ENCODE results near the gene RPL18A.

RPL18A gene

DNA sequence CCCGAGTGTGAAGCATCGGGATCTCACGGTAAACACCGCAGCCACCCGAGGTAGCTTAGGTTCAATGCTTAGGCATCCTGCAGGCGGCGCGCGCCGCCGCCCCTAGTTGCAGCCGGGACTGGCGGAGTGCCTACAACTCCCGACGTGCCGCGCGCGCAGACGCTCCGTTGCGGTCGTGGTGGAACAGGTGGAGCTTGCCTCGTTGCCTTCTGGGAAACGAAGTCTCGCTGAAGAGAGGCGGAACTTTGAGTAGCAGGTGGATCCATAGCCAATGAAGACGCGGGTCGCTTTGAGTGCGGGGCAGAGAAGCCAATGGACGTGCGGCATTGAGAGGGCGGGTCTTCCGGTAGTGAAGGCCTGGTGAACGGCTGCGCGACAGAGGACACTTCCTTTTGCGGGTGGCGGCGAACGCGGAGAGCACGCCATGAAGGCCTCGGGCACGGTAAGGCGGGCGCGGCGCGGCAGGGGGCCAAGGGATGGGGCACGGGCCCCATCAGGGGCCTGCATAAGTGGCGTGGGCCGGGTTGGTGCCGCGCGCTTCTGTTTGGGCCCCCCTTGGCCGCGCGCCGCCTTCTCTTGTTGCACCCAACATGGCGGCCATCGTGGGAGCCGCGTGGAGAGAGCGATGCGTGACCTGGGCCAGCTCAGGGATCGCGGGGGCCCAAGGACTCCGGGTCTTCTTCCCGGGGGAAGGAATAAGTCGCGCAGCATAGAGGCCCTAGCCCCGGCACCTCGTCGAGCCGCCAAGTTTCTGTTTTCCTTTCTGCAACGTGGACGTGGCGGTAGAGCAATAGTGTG is at the start of gene RPL18A:
RPL18A (plus strand) TSS at position 378 of the 798 bp plus-strand sequence; CDS start at position 425, 47 bp downstream.
- Histone ChIP-seq H3K9ac (ENCODE audit: low read length) (peak within 1 kb of the TSS; percentile 99), H3K27me3 (replicated peaks; ENCODE audit: control insufficient read depth, insufficient read depth, low read length) (no peaks in the 10 kb centered on the region), H3K9me3 (ENCODE audit: control insufficient read depth, low read length) (no peaks in the 10 kb centered on the region), H3K4me3 (ENCODE audit: low read length) (peak within 1 kb of the TSS; percentile 95), H3K36me3 (ENCODE audit: control insufficient read depth, insufficient read depth, low read length, severe bottlenecking) (peaks cover 35% of the 10 kb centered on the region), H3K4me1 (ENCODE audit: control insufficient read depth, insufficient read depth, low read length) (peaks cover 17% of the 10 kb centered on the region)
- DNase-seq (ENCODE audit: low read depth) = peak; percentile 100

DNA sequence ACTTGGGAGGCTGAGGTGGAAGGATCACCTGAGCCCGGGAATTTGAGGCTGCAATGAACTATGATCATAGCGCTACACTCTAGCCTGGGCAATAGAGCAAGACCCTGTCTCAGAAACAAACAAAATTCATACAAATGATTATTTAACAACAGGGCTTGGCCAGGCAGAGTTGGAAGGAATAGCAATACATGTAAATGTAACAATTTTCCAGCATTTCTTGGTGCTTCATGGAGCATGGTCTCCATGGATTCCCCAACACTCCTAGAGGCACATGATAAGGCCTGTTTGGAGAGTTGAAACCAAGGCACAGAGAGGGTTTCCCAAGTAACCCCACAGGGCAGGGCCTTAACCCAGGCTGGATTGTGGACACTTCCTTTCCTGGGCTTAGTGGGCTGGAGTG is 48.6 kb upstream of the RPL18A start:
- H3K4me1 ChIP-seq (ENCODE audit: control insufficient read depth, insufficient read depth, low read length) = no peaks in the 10 kb centered on the region
- DNase-seq (ENCODE audit: low read depth) = no peak
- H3K9ac ChIP-seq (ENCODE audit: low read length) = no peak overlapping the region
- peaks cover 18% of the 10 kb centered on the region for H3K9me3 ChIP-seq (ENCODE audit: control insufficient read depth, low read length)
- H3K4me3 ChIP-seq (ENCODE audit: low read length) = no peak overlapping the region
- H3K27me3 ChIP-seq (replicated peaks; ENCODE audit: control insufficient read depth, insufficient read depth, low read length) = peaks cover 49% of the 10 kb centered on the region
- H3K36me3 ChIP-seq (ENCODE audit: control insufficient read depth, insufficient read depth, low read length, severe bottlenecking) = no peaks in the 10 kb centered on the region

DNA sequence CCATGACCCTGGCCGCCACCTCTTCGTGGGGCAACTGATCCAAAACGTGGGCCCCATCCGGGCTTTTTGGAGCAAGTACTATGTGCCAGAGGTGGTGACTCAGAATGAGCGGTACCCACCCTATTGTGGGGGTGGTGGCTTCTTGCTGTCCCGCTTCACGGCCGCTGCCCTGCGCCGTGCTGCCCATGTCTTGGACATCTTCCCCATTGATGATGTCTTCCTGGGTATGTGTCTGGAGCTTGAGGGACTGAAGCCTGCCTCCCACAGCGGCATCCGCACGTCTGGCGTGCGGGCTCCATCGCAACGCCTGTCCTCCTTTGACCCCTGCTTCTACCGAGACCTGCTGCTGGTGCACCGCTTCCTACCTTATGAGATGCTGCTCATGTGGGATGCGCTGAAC is 48.0 kb upstream of the RPL18A start:
- DNase-seq (ENCODE audit: low read depth) = no peak
- Histone ChIP-seq H3K4me1 (ENCODE audit: control insufficient read depth, insufficient read depth, low read length) (no peaks in the 10 kb centered on the region), H3K36me3 (ENCODE audit: control insufficient read depth, insufficient read depth, low read length, severe bottlenecking) (no peaks in the 10 kb centered on the region), H3K9ac (ENCODE audit: low read length) (no peak overlapping the region), H3K9me3 (ENCODE audit: control insufficient read depth, low read length) (peaks cover 23% of the 10 kb centered on the region), H3K4me3 (ENCODE audit: low read length) (no peak overlapping the region), H3K27me3 (replicated peaks; ENCODE audit: control insufficient read depth, insufficient read depth, low read length) (peaks cover 48% of the 10 kb centered on the region)

DNA sequence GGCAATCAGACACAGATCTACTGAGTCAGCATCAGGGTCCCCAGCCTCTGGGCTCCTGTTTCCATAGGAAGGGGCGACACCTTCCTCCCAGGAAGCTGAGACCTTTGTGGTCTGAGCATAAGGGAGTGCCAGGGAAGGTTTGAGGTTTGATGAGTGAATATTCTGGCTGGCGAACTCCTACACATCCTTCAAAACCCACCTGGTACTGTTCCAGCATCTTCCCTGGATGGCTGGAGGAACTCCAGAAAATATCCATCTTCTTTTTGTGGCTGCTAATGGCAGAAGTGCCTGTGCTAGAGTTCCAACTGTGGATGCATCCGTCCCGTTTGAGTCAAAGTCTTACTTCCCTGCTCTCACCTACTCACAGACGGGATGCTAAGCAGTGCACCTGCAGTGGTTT is 47.6 kb upstream of the RPL18A start:
- no peaks in the 10 kb centered on the region for H3K36me3 ChIP-seq (ENCODE audit: control insufficient read depth, insufficient read depth, low read length, severe bottlenecking)
- H3K4me1 ChIP-seq (ENCODE audit: control insufficient read depth, insufficient read depth, low read length) = no peaks in the 10 kb centered on the region
- no peak overlapping the region for H3K4me3 ChIP-seq (ENCODE audit: low read length)
- H3K27me3 ChIP-seq (replicated peaks; ENCODE audit: control insufficient read depth, insufficient read depth, low read length) = peaks cover 48% of the 10 kb centered on the region
- no peak overlapping the region for H3K9ac ChIP-seq (ENCODE audit: low read length)
- peaks cover 24% of the 10 kb centered on the region for H3K9me3 ChIP-seq (ENCODE audit: control insufficient read depth, low read length)
- DNase-seq (ENCODE audit: low read depth) = no peak

DNA sequence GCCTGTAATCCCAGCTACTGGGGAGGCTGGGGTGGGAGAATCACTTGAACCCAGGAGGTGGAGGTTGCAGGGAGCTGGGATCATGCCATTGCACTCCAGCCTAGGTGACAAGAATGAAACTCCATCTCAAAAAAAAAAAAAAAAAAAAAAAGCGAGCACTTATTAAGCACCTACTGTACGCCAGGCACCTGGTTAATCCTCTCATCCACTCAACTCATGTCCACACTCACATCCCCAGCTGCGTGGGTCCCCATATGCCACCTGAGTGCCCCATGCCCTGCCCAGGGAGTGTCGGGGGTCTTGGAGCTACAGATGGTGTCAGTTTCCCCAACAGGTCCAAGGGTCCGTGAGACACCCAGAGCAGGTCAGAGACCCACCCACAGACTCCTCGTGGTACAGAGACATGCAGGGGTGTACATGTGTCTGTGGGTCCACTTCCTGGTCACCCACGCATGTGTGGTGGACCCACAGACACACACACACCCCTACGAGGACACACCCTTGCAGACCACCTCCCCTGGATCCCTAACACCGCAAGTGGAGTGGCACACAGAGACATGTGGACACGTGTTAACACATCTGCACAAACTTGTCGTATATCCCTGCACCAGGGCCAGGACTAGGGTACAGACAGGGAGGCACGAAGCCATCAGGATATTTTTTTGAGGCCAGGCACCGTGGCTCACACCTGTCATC is 41.9 kb upstream of the RPL18A start:
- H3K27me3 ChIP-seq (replicated peaks; ENCODE audit: control insufficient read depth, insufficient read depth, low read length) = peaks cover 23% of the 10 kb centered on the region
- no peak for DNase-seq (ENCODE audit: low read depth)
- H3K4me1 ChIP-seq (ENCODE audit: control insufficient read depth, insufficient read depth, low read length) = no peaks in the 10 kb centered on the region
- no peaks in the 10 kb centered on the region for H3K36me3 ChIP-seq (ENCODE audit: control insufficient read depth, insufficient read depth, low read length, severe bottlenecking)
- no peak overlapping the region for H3K9ac ChIP-seq (ENCODE audit: low read length)
- no peak overlapping the region for H3K4me3 ChIP-seq (ENCODE audit: low read length)
- H3K9me3 ChIP-seq (ENCODE audit: control insufficient read depth, low read length) = peaks cover 11% of the 10 kb centered on the region

DNA sequence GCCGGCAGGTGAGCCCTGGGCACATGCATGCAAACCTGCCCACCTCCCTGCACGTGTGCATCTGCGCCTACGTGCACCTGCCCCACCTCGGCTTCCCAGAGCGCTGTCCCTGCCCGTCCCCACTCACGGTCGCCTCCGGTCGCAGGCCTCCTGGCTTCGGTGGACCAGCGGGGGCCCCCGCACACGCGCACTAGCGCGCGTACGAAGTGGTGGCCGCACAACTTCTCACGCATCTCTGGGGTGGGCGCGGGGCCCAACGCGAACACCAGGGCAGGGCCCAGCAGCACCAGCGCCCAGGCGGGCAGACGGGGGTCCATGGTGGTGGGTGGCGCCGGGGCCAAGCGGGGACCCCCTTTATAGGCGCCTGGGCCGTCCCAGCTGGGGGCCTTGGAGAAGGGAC is 38.5 kb upstream of the RPL18A start, which contains the start of gene INSL3:
INSL3 (minus strand) TSS at position 330 of the 400 bp plus-strand sequence; CDS start at position 317, 13 bp downstream.
- Histone ChIP-seq H3K36me3 (ENCODE audit: control insufficient read depth, insufficient read depth, low read length, severe bottlenecking) (no peaks in the 10 kb centered on the region), H3K9me3 (ENCODE audit: control insufficient read depth, low read length) (peaks cover 5% of the 10 kb centered on the region), H3K9ac (ENCODE audit: low read length) (no peak within 1 kb of the TSS), H3K4me1 (ENCODE audit: control insufficient read depth, insufficient read depth, low read length) (no peaks in the 10 kb centered on the region), H3K27me3 (replicated peaks; ENCODE audit: control insufficient read depth, insufficient read depth, low read length) (peaks cover 12% of the 10 kb centered on the region), H3K4me3 (ENCODE audit: low read length) (no peak within 1 kb of the TSS)
- DNase-seq (ENCODE audit: low read depth) = no peak

DNA sequence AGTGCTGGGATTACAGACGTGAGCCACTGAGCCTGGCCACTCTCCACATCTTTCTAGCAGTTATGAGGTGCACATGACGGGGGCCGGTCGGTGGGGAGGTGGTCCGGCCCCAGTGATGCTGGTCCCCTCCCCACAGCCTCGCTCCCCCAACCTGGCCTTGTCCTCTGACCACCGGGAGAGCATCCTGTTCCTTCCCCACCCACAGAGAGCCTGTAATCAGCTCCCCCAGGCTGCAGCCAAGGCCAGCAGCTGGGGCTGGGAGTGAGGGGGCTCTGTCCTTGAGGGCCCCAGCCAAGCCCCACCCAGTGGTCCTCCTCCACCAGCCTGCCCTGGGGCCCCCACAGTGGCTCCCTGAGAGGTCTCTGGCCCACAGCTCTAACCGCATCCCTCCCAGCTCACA is 35.4 kb upstream of the RPL18A start:
- no peak overlapping the region for H3K4me3 ChIP-seq (ENCODE audit: low read length)
- no peak for DNase-seq (ENCODE audit: low read depth)
- no peaks in the 10 kb centered on the region for H3K27me3 ChIP-seq (replicated peaks; ENCODE audit: control insufficient read depth, insufficient read depth, low read length)
- no peaks in the 10 kb centered on the region for H3K9me3 ChIP-seq (ENCODE audit: control insufficient read depth, low read length)
- no peaks in the 10 kb centered on the region for H3K36me3 ChIP-seq (ENCODE audit: control insufficient read depth, insufficient read depth, low read length, severe bottlenecking)
- H3K4me1 ChIP-seq (ENCODE audit: control insufficient read depth, insufficient read depth, low read length) = no peaks in the 10 kb centered on the region
- no peak overlapping the region for H3K9ac ChIP-seq (ENCODE audit: low read length)

DNA sequence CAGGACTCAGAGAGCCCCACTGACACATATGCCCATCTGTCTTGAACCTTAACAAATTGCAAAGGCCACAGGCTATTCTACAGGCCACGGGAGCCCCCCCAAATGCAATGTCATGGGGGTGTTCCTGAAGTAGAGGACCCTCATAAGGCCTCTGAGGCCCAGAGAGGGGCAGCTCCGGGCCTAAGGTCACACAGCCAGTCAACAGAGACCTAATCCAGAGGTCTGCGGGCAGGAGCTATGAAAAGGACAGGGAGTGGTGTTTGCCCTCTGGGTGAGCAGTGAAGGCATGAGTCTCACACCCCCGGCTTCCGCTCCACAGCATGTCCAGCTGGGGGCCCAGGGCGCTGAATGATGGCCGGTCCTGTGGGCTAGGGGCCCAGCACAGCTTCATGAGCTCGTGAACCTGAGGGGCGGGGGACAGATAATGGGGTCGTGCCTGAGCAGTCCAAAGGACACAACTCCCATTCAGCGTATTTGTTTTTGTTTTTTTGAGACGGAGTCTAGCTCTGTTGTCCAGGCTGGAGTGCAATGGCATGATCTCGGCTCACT is 33.1 kb upstream of the RPL18A start:
- no peak for DNase-seq (ENCODE audit: low read depth)
- Histone ChIP-seq H3K36me3 (ENCODE audit: control insufficient read depth, insufficient read depth, low read length, severe bottlenecking) (no peaks in the 10 kb centered on the region), H3K9me3 (ENCODE audit: control insufficient read depth, low read length) (no peaks in the 10 kb centered on the region), H3K9ac (ENCODE audit: low read length) (no peak overlapping the region), H3K4me1 (ENCODE audit: control insufficient read depth, insufficient read depth, low read length) (no peaks in the 10 kb centered on the region), H3K27me3 (replicated peaks; ENCODE audit: control insufficient read depth, insufficient read depth, low read length) (peaks cover 4% of the 10 kb centered on the region), H3K4me3 (ENCODE audit: low read length) (no peak overlapping the region)

DNA sequence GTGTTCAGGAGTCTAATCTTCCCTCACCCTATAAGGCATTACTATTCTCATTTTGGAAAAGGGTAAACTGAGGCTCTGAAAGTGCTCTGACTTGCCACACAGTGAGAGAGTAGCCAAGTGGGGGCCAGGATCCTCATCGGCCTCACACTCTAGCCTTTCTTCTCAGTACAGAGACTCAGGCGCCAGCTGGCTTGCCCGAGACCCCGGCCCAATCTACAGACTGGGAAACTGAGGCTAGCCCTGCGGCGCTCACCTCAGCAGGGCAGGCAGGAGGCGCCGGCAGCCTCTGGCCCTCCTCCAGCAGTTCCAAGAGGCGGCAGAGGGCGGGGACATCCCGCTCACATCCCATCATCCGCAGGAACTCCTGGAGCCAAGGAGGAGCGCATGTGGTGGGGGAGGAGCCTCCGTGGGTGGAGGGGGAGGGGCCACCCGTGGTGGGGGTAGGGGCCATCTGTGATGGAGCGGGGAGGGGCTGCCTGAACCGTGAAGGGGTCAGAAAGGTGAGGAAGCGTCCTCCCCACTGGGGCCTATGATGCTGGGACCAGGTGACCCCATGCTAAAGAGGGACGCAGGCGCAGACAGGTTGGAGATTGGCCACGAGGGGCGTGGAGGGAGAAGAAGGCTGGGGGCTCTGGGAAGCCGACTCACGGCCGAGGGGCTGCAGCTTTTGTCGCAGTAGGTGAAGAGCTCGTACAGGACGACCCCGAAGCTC is 29.7 kb upstream of the RPL18A start:
- DNase-seq (ENCODE audit: low read depth) = no peak
- Histone ChIP-seq H3K9ac (ENCODE audit: low read length) (no peak overlapping the region), H3K27me3 (replicated peaks; ENCODE audit: control insufficient read depth, insufficient read depth, low read length) (peaks cover 4% of the 10 kb centered on the region), H3K4me3 (ENCODE audit: low read length) (no peak overlapping the region), H3K36me3 (ENCODE audit: control insufficient read depth, insufficient read depth, low read length, severe bottlenecking) (peaks cover 4% of the 10 kb centered on the region), H3K9me3 (ENCODE audit: control insufficient read depth, low read length) (no peaks in the 10 kb centered on the region), H3K4me1 (ENCODE audit: control insufficient read depth, insufficient read depth, low read length) (no peaks in the 10 kb centered on the region)

DNA sequence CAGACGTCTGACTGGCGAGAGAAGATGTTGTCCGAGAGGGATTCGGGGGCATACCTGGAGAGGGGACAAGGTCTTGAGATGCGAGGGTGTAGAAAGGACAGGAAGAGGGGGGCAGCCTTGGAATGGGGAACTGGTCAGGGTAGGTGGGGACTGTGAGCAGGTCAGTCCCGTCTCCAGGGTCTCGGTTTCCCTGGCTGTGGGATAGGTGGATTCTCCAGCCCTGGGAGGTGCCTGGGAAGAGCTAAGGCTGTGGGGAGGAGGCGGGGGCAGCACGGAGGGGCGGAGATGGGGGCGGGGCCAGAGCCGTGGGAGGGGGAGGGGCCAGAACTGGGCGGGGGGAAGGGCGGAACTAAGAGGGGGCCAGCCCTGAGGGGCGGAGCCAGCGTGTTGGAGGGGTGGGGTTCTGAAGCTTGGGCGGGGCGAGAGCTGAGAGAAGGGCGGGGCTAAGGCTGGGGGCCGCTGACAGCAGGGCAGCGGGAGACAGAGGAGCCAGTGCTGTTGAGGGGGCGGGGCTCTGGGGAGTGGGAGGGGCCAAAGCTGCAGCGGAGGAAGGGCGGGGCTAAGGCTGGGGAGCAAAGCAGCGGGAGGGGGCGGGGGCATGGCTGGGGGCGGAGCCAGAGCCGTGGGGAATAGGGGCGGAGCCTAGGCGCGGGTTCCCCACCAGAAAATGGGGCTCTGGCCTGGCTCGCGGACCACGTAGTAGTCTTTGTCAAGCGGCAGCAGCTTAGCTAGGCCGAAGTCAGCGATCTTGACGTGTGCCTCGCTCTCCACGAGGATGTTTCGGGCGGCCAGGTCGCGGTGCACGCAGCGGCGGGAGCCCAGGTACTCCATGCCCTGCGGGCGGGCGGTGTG is 28.9 kb upstream of the RPL18A start:
- H3K9me3 ChIP-seq (ENCODE audit: control insufficient read depth, low read length) = no peaks in the 10 kb centered on the region
- no peak overlapping the region for H3K9ac ChIP-seq (ENCODE audit: low read length)
- H3K4me1 ChIP-seq (ENCODE audit: control insufficient read depth, insufficient read depth, low read length) = no peaks in the 10 kb centered on the region
- DNase-seq (ENCODE audit: low read depth) = peak; percentile 55
- no peak overlapping the region for H3K4me3 ChIP-seq (ENCODE audit: low read length)
- peaks cover 4% of the 10 kb centered on the region for H3K36me3 ChIP-seq (ENCODE audit: control insufficient read depth, insufficient read depth, low read length, severe bottlenecking)
- H3K27me3 ChIP-seq (replicated peaks; ENCODE audit: control insufficient read depth, insufficient read depth, low read length) = peaks cover 4% of the 10 kb centered on the region

All from adipocyte (in vitro differentiated cells).